ENCODE data around the gene CNTNAP5. TPM values are rescaled to one million over a fixed set of nuclear protein-coding genes. Genes with fewer than 3 reads are reported as not detected.

CNTNAP5 gene
- total RNA-seq, 1 experiment from 2014 or later: not detected

DNA sequence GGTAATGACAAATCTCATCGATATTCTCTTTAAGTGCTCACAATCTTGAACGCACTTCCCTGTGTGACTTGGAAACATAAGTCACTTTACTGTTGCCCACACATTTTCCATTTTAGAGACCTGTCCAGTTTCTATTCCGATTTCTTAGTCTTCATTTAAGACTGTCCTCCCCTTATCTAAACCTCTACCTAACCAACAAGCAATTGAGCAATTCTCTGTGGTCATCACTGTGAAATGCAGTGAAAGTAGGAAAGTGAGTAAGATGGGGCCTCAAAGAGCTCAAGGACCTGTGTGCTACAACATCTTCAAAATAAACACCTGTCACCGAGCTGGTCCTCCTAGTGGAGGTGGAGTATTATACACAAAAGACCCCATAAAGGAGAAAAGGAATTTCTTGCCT is 184.4 kb downstream of the CNTNAP5 start:
- H3K27ac Mint-ChIP-seq (ENCODE audit: unreplicated experiment): no peak overlapping the region
- H3K9me3 Mint-ChIP-seq (ENCODE audit: low read depth, unreplicated experiment): peaks cover 15% of the 10 kb centered on the region
- no peak overlapping the region for H3K4me3 Mint-ChIP-seq (ENCODE audit: low read depth, unreplicated experiment)
- no peaks in the 10 kb centered on the region for H3K4me1 Mint-ChIP-seq (ENCODE audit: low read depth, unreplicated experiment)
- no TSS peak for BruUV-seq (replicated peaks)
- no peaks in the 10 kb centered on the region for H3K27me3 Mint-ChIP-seq (ENCODE audit: unreplicated experiment)
- intact Hi-C loops (cut with micrococcal nuclease; ENCODE audit: unreplicated experiment): no loop called here
- TF ChIP-seq, protein P1, sequence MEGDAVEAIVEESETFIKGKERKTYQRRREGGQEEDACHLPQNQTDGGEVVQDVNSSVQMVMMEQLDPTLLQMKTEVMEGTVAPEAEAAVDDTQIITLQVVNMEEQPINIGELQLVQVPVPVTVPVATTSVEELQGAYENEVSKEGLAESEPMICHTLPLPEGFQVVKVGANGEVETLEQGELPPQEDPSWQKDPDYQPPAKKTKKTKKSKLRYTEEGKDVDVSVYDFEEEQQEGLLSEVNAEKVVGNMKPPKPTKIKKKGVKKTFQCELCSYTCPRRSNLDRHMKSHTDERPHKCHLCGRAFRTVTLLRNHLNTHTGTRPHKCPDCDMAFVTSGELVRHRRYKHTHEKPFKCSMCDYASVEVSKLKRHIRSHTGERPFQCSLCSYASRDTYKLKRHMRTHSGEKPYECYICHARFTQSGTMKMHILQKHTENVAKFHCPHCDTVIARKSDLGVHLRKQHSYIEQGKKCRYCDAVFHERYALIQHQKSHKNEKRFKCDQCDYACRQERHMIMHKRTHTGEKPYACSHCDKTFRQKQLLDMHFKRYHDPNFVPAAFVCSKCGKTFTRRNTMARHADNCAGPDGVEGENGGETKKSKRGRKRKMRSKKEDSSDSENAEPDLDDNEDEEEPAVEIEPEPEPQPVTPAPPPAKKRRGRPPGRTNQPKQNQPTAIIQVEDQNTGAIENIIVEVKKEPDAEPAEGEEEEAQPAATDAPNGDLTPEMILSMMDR (IDR thresholded peaks at IDR 0.05; ENCODE audit: unreplicated experiment): no peak
- no peak for DNase-seq
- CTCF ChIA-PET: no interaction called here
- no peaks in the 10 kb centered on the region for H3K36me3 Mint-ChIP-seq (ENCODE audit: insufficient read depth, unreplicated experiment)

DNA sequence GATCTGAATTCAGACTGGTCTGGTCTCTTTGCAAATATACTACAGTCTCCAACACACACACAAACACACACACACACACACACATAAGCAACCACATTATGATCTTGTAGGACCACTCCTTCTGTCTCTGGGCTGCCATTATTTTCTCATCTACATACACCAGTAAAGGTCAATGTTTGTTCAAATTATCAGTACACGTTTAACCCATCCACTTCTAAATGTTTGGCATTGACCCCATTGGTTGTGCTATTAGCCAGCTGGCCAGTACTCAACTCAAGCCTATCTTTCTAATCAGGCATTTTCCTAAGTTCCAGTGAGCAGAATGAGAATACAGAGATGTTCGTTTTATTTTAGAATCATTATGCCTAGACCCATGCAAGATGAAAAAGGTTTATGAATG is 186.4 kb downstream of the CNTNAP5 start:
- H3K9me3 Mint-ChIP-seq (ENCODE audit: low read depth, unreplicated experiment): peaks cover 13% of the 10 kb centered on the region
- CTCF ChIA-PET: interaction anchor here (0.6 kb wide), 1 partner anchor 64 kb away, joined by 3 read pairs; no protein-coding TSS in a partner anchor
- no peak for DNase-seq
- no TSS peak for BruUV-seq (replicated peaks)
- no peak overlapping the region for H3K4me3 Mint-ChIP-seq (ENCODE audit: low read depth, unreplicated experiment)
- no peaks in the 10 kb centered on the region for H3K27me3 Mint-ChIP-seq (ENCODE audit: unreplicated experiment)
- no peak overlapping the region for H3K27ac Mint-ChIP-seq (ENCODE audit: unreplicated experiment)
- TF ChIP-seq, protein P1 (IDR thresholded peaks at IDR 0.05; ENCODE audit: unreplicated experiment): no peak
- intact Hi-C loops (cut with micrococcal nuclease; ENCODE audit: unreplicated experiment): no loop called here
- no peaks in the 10 kb centered on the region for H3K36me3 Mint-ChIP-seq (ENCODE audit: insufficient read depth, unreplicated experiment)
- no peaks in the 10 kb centered on the region for H3K4me1 Mint-ChIP-seq (ENCODE audit: low read depth, unreplicated experiment)

DNA sequence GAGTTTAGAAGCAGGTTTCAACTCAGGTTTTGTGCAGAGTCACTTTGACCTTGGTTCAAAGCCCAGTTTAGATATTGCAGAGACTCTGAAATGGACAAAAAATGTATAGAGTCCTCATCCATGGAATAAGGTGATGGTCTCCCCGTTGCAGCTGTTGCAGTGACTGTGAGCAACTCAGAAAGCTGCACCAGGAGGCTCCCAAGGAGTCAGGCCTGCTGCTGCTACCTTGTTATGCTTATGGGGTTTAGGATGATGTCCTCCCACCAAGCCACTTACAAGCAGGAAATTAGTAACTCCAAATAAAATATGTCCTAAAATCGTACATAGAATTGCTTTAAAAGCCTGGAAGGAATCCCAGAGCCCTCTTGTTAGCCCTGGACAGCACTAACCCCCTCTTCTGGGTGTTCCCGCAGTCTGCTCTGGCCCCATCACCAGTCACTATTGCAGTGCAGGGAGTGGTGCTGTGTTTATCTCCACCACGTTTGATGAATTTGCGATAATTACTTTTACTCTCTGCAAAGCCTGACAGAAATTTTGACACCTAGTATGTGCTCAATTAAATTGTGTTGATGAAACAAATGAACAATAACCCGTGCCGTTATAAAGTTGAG is 189.0 kb downstream of the CNTNAP5 start:
- CTCF ChIA-PET: no interaction called here
- Mint-ChIP-seq H3K4me1 (ENCODE audit: low read depth, unreplicated experiment) (no peaks in the 10 kb centered on the region), H3K9me3 (ENCODE audit: low read depth, unreplicated experiment) (peaks cover 8% of the 10 kb centered on the region), H3K27ac (ENCODE audit: unreplicated experiment) (no peak overlapping the region), H3K27me3 (ENCODE audit: unreplicated experiment) (no peaks in the 10 kb centered on the region), H3K36me3 (ENCODE audit: insufficient read depth, unreplicated experiment) (no peaks in the 10 kb centered on the region), H3K4me3 (ENCODE audit: low read depth, unreplicated experiment) (no peak overlapping the region)
- no TSS peak for BruUV-seq (replicated peaks)
- TF ChIP-seq, protein P1 (IDR thresholded peaks at IDR 0.05; ENCODE audit: unreplicated experiment): no peak
- DNase-seq: no peak
- intact Hi-C loops (cut with micrococcal nuclease; ENCODE audit: unreplicated experiment): no loop called here

DNA sequence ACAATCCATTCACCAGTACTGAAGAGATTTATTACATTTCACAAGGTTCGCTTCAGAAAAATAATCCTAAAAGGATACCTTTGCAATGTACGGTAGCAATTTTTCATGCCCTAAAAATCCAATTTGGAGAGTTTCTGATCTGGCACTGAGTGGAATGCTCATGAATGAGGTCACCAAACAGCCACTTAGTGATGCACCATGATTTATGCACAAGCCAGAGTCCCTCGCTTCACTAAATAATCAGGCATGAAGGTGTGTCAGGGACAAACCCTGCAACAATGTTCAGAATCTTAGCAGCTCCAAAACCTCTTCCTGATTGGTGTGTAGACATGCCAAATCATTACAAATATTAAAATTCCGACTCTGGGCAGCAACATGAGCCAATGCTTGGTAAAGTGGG is 221.1 kb downstream of the CNTNAP5 start:
- no TSS peak for BruUV-seq (replicated peaks)
- CTCF ChIA-PET: no interaction called here
- TF ChIP-seq, protein P1 (IDR thresholded peaks at IDR 0.05; ENCODE audit: unreplicated experiment): no peak
- Mint-ChIP-seq H3K4me1 (ENCODE audit: low read depth, unreplicated experiment) (no peaks in the 10 kb centered on the region), H3K27ac (ENCODE audit: unreplicated experiment) (no peak overlapping the region), H3K4me3 (ENCODE audit: low read depth, unreplicated experiment) (no peak overlapping the region), H3K27me3 (ENCODE audit: unreplicated experiment) (no peaks in the 10 kb centered on the region), H3K36me3 (ENCODE audit: insufficient read depth, unreplicated experiment) (no peaks in the 10 kb centered on the region), H3K9me3 (ENCODE audit: low read depth, unreplicated experiment) (peaks cover 15% of the 10 kb centered on the region)
- DNase-seq: no peak
- intact Hi-C loops (cut with micrococcal nuclease; ENCODE audit: unreplicated experiment): no loop called here
